Small intestine (tissue), 7 donors: Measurements from ENCODE around the gene STX1B. TPM values are rescaled to one million over a fixed set of nuclear protein-coding genes. Genes with fewer than 3 reads are reported as not detected.

Experiments
- DNase-seq, 2 donors: peaks; one replicate each; pipeline versions ENCODE4 v3.0.0 to v3.0.0-alpha.2; 2013
- FAIRE-seq: peaks from 2 replicates; lab custom pipeline; 2012; peaks lifted over from hg19 to GRCh38; lab: Jason Lieb, UNC
- H3K27ac ChIP-seq, 3 donors: one replicate each; pipeline ENCODE4 v1.5.1; 2013; ENCODE audit warnings: low read length in 2 of 3, mild to moderate bottlenecking in 2 of 3, control low read depth in 1 of 3, inconsistent platforms in 1 of 3, low read depth in 1 of 3, moderate library complexity in 1 of 3
- H3K27me3 ChIP-seq, 3 donors: one replicate each; pipeline ENCODE4 v1.6.1; 2013; ENCODE audit warnings: low read length in 3 of 3, inconsistent platforms in 1 of 3; ENCODE audit not compliant: control insufficient read depth in 3 of 3, insufficient read depth in 3 of 3
- H3K36me3 ChIP-seq, 3 donors: one replicate each; pipeline ENCODE4 v1.6.1; 2013; ENCODE audit warnings: low read length in 3 of 3, inconsistent platforms in 1 of 3, low read depth in 1 of 3, mild to moderate bottlenecking in 1 of 3, moderate library complexity in 1 of 3; ENCODE audit not compliant: control insufficient read depth in 3 of 3, insufficient read depth in 2 of 3
- H3K4me1 ChIP-seq, 3 donors: one replicate each; pipeline ENCODE4 v1.6.1; 2013; ENCODE audit warnings: low read length in 2 of 3, inconsistent platforms in 1 of 3, low read depth in 1 of 3, mild to moderate bottlenecking in 1 of 3, moderate library complexity in 1 of 3; ENCODE audit not compliant: control insufficient read depth in 3 of 3, insufficient read depth in 2 of 3
- H3K4me3 ChIP-seq, 3 donors: one replicate each; pipeline ENCODE4 v1.5.1; 2013; ENCODE audit warnings: low read length in 3 of 3, control low read depth in 1 of 3, inconsistent platforms in 1 of 3, low read depth in 1 of 3, mild to moderate bottlenecking in 1 of 3, moderate library complexity in 1 of 3
- H3K9me3 ChIP-seq, 2 donors: one replicate each; pipeline ENCODE4 v1.6.1; 2013; ENCODE audit warnings: low read depth in 1 of 2, low read length in 1 of 2; ENCODE audit not compliant: control insufficient read depth in 2 of 2, insufficient read depth in 1 of 2
- WGBS, 3 donors: extraction: QIAGEN DNeasy Blood & Tissue Kit; methylation state at CpG; one replicate each; pipeline ENCODE4 v1.1.7; 2013; 5-methylcytosine and 5-hydroxymethylcytosine counted together
- polyA plus RNA-seq, 4 donors: library from polyadenylated mRNA; stranded (reverse) in 3 of 4; unstranded in 1 of 4; fragments of 200-250 nt in 3 of 4; fragments of 120-200 nt in 1 of 4; gene quantifications; one replicate each; pipeline versions ENCODE4 v1.2.1 to v1.2.3, GENCODE V29; 2013
- donor health status: healthy with polysubstance abuse.
- donor health status: control.
- donor health status: control.
- donor health status: Bipolar disorder and iron deficiency.
- donor health status: healthy.

The STX1B gene
- polyA plus RNA-seq, 4 donors = 0.64 to 1.5 TPM; not detected in 2

DNA sequence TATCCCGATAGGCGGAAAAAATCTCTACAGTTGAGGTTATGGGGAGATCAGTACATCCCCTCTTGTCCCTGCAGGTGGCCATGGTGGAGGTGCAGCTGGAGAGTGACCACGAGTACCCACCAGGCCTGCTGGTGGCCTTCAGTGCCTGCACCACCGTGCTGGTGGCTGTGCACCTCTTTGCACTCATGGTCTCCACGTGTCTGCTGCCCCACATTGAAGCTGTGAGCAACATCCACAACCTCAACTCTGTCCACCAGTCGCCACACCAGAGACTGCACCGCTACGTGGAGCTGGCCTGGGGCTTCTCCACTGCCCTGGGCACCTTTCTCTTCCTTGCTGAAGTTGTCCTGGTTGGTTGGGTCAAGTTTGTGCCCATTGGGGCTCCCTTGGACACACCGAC is 57.3 kb downstream of the STX1B start:
- no peaks in the 10 kb centered on the region for H3K9me3 ChIP-seq
- no peak overlapping the region for H3K4me3 ChIP-seq
- WGBS, 3 donors = 83 to 85% (median 84%) methylated on average over 9 of the region's 9 CpGs
- H3K27ac ChIP-seq = no peak overlapping the region
- peaks cover 0 to 34% (median 0%) of the 10 kb centered on the region in 3 donors for H3K4me1 ChIP-seq
- H3K27me3 ChIP-seq = no peaks in the 10 kb centered on the region
- DNase-seq (no peak), FAIRE-seq (no peak)
- H3K36me3 ChIP-seq = peaks cover 0 to 24% (median 0%) of the 10 kb centered on the region in 3 donors

DNA sequence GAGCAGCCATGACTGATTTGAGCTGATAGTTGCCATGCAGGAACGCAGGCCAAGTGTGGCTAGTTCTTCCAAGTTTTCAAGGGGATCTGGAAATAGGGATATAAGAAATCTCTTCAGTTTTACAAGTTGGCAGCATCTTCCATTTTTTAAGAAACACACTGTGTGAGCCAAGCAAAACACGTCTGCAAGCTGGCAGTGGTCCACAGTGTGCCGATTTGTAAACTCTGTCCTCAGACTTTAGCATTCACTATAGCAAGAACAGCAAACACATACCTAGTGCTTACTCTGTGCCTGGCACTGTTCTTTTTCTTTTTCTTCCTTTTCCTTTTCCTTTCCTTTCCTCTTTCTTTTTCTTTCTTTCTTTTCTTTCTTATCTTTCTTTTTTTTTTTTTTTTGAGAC is 58.7 kb downstream of the STX1B start:
- peaks cover 0 to 38% (median 0%) of the 10 kb centered on the region in 3 donors for H3K4me1 ChIP-seq
- FAIRE-seq (no peak), DNase-seq (no peak)
- WGBS, 3 donors = 46 to 59% (median 48%) methylated on average over 3 of the region's 3 CpGs
- H3K9me3 ChIP-seq = no peaks in the 10 kb centered on the region
- no peak overlapping the region for H3K4me3 ChIP-seq
- H3K27me3 ChIP-seq = no peaks in the 10 kb centered on the region
- peaks cover 0 to 36% (median 0%) of the 10 kb centered on the region in 3 donors for H3K36me3 ChIP-seq
- peak overlapping the region in 1 of 3 donors; percentile 3 for H3K27ac ChIP-seq

DNA sequence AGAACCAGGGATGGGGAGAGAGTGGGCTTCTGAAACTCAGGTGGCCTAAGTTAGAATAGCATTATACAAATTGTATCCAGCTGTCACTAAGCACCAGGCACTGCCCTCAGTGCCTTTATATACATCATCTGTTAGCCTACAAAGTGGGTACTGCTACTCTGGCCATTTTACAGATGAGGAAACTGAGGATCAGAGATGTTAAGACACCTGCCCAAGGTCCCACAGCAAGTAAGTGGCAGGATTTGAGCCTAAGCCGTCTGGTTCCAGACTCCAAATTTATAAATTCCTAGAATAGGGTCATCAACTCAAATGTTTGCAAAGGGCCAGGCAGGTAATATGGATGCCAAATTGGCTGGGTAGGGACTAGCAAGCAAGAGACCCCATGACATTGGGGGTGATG is 59.2 kb downstream of the STX1B start:
- 79 to 81% (median 81%) methylated on average over 1 of the region's 1 CpG for WGBS, 3 donors
- peak overlapping the region in 1 of 3 donors; percentile 3 for H3K27ac ChIP-seq
- H3K4me1 ChIP-seq = peaks cover 0 to 37% (median 0%) of the 10 kb centered on the region in 3 donors

DNA sequence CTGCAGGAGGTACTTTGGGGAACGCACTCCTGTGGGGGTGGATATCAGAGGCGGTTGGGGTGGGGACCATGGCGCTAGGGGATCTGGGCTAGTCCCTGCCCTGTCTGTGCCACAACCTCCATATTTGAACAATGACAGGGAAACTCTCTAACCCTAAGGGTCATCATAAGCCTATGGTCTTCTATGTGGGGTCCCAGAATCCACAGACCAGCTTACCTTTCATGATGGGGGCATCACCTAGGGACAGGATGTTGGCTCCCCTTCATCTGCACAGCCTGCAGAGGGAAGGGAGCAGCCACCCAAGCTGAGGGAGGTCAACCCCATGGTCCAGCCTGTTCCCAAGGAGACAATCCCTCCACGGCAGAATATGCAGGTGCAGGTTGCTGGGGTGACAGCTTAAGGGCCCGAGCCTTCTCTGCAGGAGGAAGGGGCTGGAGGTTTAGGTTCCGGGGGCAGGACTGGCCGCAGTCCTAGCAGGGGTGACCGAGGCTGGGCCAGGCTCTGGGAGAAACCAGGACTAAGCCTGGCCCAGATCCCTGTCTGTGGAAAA is 59.8 kb downstream of the STX1B start:
- Histone ChIP-seq H3K4me3 (peak overlapping the region in 1 of 3 donors; percentile 60), H3K27me3 (no peaks in the 10 kb centered on the region), H3K9me3 (no peaks in the 10 kb centered on the region), H3K36me3 (peaks cover 0 to 45% (median 0%) of the 10 kb centered on the region in 3 donors), H3K27ac (peak overlapping the region in 2 of 3 donors; percentile 75 to 81), H3K4me1 (peaks cover 0 to 37% (median 0%) of the 10 kb centered on the region in 3 donors)
- no peak for DNase-seq
- 65 to 74% (median 68%) methylated on average over 8 of the region's 8 CpGs for WGBS, 3 donors
- no peak for FAIRE-seq

More for the DNA sequence above, 59.2 kb downstream of the STX1B start:
- H3K27me3 ChIP-seq = no peaks in the 10 kb centered on the region
- no peaks in the 10 kb centered on the region for H3K9me3 ChIP-seq
- DNase-seq (no peak), FAIRE-seq (no peak)
- peaks cover 0 to 41% (median 0%) of the 10 kb centered on the region in 3 donors for H3K36me3 ChIP-seq
- H3K4me3 ChIP-seq = no peak overlapping the region

DNA sequence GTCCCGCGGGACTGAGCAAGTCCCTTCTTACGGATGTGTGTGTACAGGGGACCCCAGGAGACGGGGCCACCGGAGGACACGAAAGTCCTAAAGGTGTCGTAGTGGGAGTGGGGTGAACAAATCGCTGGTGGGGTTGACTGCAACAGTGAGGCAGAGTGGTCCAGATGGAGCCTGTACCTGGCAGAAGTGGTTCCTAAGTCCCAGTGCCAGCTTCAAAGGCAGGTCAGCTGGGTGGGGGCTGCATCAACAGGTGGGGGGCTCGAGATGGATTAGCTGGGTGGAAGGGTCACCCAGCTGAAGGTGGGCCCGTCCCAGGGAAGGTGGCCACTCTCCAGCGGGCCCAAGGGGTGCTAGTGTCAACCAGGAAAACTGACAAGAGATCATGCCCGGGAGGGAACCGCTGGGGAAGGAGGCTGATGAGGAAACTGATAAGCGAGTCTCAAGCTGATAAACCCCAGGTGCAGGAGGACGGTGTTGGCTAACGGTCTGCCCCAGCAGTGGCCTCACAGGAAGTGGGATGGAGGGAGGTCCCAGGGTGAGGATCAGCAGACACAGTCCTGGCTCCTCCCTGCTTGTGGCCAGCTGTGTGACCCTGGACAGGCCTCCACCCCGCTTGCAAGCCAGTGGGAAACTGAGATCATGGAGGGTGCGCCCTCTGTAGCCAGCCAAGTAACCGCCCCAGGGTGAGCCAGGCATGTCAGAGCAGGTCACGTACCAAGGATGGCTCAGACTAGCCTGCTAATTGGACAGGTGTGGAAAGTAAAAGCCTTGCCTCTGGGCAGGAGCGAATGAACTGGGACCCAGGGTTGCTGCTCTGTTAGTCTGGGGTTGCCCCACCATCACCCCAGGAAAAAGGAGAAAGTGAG is 60.6 kb downstream of the STX1B start:
- H3K4me1 ChIP-seq = peaks cover 0 to 36% (median 0%) of the 10 kb centered on the region in 3 donors
- peak overlapping the region; percentile 60 to 90 (median 82) for H3K4me3 ChIP-seq
- peak; percentile 65 to 80 for DNase-seq
- H3K27ac ChIP-seq = peak overlapping the region in 2 of 3 donors; percentile 75 to 81
- FAIRE-seq = no peak
- no peaks in the 10 kb centered on the region for H3K27me3 ChIP-seq
- 2 to 4% (median 3%) methylated on average over 21 of the region's 21 CpGs for WGBS, 3 donors
- H3K36me3 ChIP-seq = peaks cover 0 to 51% (median 0%) of the 10 kb centered on the region in 3 donors
- H3K9me3 ChIP-seq = no peaks in the 10 kb centered on the region

DNA sequence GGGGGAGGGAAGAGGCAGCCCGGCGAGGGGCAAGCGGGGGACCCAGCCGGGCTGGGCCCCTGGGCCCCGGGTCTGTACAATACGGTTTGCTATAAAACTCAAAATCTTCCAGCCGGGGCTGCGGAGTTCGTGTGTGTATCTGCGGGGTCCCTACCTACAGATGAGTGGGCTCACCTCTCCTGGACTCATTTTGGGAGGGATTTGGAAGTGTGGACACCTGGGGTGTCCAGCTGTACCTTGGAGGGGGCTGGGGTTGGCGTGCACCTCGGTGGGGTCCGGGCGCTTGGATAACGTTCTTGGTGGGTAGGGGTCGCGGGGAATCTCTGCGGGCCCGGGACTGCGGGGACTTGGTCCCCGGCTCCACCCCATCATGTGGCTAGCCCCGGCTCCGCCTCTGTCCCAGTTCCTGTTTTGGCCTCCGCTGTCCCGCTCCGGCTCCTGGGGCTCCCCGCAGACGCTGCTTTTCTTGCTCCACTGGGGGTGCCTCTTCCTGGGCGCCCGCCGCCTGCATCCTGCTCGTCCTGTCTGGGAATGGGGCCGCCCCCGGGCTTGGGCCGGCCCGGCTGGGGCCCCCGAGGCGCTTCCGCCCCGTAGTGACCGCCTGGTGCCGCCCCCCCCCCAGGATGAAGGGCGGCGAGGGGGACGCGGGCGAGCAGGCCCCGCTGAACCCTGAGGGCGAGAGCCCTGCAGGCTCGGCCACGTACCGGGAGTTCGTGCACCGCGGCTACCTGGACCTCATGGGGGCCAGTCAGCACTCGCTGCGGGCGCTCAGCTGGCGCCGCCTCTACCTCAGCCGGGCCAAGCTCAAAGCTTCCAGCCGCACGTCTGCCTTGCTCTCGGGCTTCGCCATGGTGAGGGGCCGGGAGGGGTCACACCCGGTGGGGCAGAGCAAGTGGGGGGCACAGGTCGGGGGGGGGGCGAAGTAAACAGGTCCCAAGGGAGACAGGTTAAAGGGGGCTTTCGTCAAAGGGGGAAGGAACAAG is 61.5 kb downstream of the STX1B start, which contains the start of gene ORAI3:
Gene ORAI3, plus strand, starts transcription at position 402 of the 983 bp plus-strand sequence. Its CDS starts 222 bp downstream, at position 624.
- Histone ChIP-seq H3K4me3 (peak within 1 kb of the TSS; percentile 60 to 90 (median 82)), H3K27ac (peak within 1 kb of the TSS; percentile 60 to 81 (median 75)), H3K36me3 (peaks cover 0 to 54% (median 0%) of the 10 kb centered on the region in 3 donors), H3K9me3 (no peaks in the 10 kb centered on the region), H3K4me1 (peaks cover 0 to 29% (median 0%) of the 10 kb centered on the region in 3 donors), H3K27me3 (no peaks in the 10 kb centered on the region)
- DNase-seq (peak; percentile 65 to 81), FAIRE-seq (no peak)
- 1 to 2% (median 2%) methylated on average over 52 to 70 of the region's 70 CpGs for WGBS, 3 donors

DNA sequence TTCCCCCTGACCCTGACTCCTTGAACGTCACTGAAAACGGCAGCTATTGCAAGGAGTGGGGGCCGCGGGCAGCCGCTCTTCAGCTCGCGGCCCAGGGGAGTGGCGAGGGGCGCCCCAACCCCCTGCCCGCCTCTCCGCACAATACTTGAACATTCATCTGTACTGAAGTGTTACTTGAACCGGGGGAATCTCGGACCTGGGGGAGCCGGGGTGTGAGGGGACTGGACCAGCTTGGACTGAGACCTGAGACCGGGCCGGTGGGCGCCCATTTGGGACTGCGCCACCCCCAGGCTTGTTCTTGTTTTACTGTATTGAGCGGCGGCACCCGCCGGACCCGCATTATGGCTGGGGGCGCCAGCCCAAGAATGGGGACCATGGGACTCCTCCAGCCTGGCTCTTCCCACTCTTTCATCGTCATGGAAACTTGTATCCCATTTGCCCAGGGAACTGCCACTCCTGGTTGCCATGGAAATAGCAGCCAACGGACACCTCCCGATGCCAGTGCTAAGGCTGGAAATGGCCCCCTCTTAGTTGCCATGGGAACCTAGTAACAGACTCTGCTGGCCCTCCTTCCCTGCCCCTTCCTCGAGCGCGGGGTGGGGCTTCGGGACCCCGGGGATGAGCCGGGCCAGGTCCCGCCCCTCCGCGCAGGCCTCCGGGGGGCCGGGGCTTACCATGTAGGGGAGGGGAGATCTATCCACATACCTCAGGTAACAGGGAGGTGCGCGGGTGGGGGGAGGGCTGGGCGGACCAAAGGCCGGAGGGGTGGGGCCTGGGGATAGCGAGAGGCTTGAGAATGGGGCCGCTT is 62.4 kb downstream of the STX1B start:
- no peaks in the 10 kb centered on the region for H3K9me3 ChIP-seq
- DNase-seq (peak; percentile 58 to 97), FAIRE-seq (no peak)
- no peaks in the 10 kb centered on the region for H3K27me3 ChIP-seq
- H3K36me3 ChIP-seq = peaks cover 0 to 52% (median 0%) of the 10 kb centered on the region in 3 donors
- WGBS, 3 donors = 32 to 44% (median 43%) methylated on average over 38 to 44 of the region's 44 CpGs
- H3K4me3 ChIP-seq = peak overlapping the region; percentile 60 to 90 (median 82)
- peaks cover 0 to 27% (median 0%) of the 10 kb centered on the region in 3 donors for H3K4me1 ChIP-seq
- H3K27ac ChIP-seq = peak overlapping the region in 2 of 3 donors; percentile 48 to 81
